ENCODE results near the gene LHX2. TPM values are rescaled to one million over a fixed set of nuclear protein-coding genes. Genes with fewer than 3 reads are reported as not detected.

LHX2 gene
- total and polyA plus RNA-seq, 12 donors, result 0.06 to 0.37 (median 0.24) TPM; not detected in 9

- Histone ChIP-seq H3K27me3 (peaks cover 99% of the 10 kb centered on the region), H3K4me3 (no peak overlapping the region)
- TF ChIP-seq CTCF (IDR thresholded peaks at IDR 0.05), result peak in 1 of 6 experiments; percentile 6
- no peak for TF ChIP-seq POLR2A (IDR thresholded peaks at IDR 0.05)
Measured at GRCh38 chr9:124016175-124017050, 4.8 kb downstream of the LHX2 start.

GRCh38 chr9:124017051-124017928 is 5.7 kb downstream of the LHX2 start:
- H3K4me3 ChIP-seq, result peak overlapping the region in 1 of 4 donors; percentile 47
- 3 to 6% (median 4%) methylated on average over 18 to 73 of the region's 73 CpGs for WGBS, 4 donors
- TF ChIP-seq CTCF (IDR thresholded peaks at IDR 0.05) (no peak), POLR2A (IDR thresholded peaks at IDR 0.05) (no peak)
- H3K27me3 ChIP-seq, result peaks cover 99% of the 10 kb centered on the region
- intact Hi-C loops (cut with DNase I), result no loop called here
- H3K9me3 ChIP-seq (replicated peaks in 1 of 3), result no peaks in the 10 kb centered on the region
- H3K4me1 ChIP-seq (replicated peaks in 1 of 2), result peaks cover 16 to 24% of the 10 kb centered on the region in 2 donors
- no peaks in the 10 kb centered on the region for H3K36me3 ChIP-seq (replicated peaks in 1 of 2)
- no peak for DNase-seq
- no peak overlapping the region for H3K27ac ChIP-seq

More at GRCh38 chr9:124016175-124017050, 4.8 kb downstream of the LHX2 start:
- no peaks in the 10 kb centered on the region for H3K9me3 ChIP-seq (replicated peaks in 1 of 3)
- WGBS, 4 donors, result 17 to 24% (median 23%) methylated on average over 34 to 45 of the region's 45 CpGs
- H3K27ac ChIP-seq, result no peak overlapping the region
- no peaks in the 10 kb centered on the region for H3K36me3 ChIP-seq (replicated peaks in 1 of 2)
- intact Hi-C loops (cut with DNase I), result no loop called here
- peaks cover 21 to 28% of the 10 kb centered on the region in 2 donors for H3K4me1 ChIP-seq (replicated peaks in 1 of 2)
- DNase-seq, result no peak

GRCh38 chr9:124017929-124018729 is 6.6 kb downstream of the LHX2 start:
- DNase-seq, result no peak
- Histone ChIP-seq H3K27ac (no peak overlapping the region), H3K4me3 (peak overlapping the region in 1 of 4 donors; percentile 47), H3K27me3 (peaks cover 98% of the 10 kb centered on the region), H3K9me3 (replicated peaks in 1 of 3) (no peaks in the 10 kb centered on the region), H3K36me3 (replicated peaks in 1 of 2) (no peaks in the 10 kb centered on the region), H3K4me1 (replicated peaks in 1 of 2) (peaks cover 16 to 28% of the 10 kb centered on the region in 2 donors)
- 5 to 9% (median 6%) methylated on average over 31 to 64 of the region's 64 CpGs for WGBS, 4 donors
- intact Hi-C loops (cut with DNase I), result no loop called here
- no peak for TF ChIP-seq POLR2A (IDR thresholded peaks at IDR 0.05)
- no peak for TF ChIP-seq CTCF (IDR thresholded peaks at IDR 0.05)

Measured in adrenal gland (tissue), 12 donors.